Neutrophil (primary cell): Measurements from ENCODE around the gene WDR44.

Experiments
- H3K27ac ChIP-seq: fragments of 200-600 bp; sonication (generic); 2 replicates; pipeline ENCODE4 v1.5.1; 2016; ENCODE audit warnings: mild to moderate bottlenecking, moderate library complexity
- H3K27me3 ChIP-seq: fragments of 200-600 bp; sonication (generic); 2 replicates; pipeline ENCODE4 v1.6.0; 2016; ENCODE audit warnings: mild to moderate bottlenecking
- H3K36me3 ChIP-seq: fragments of 200-600 bp; sonication (generic); 2 replicates; pipeline ENCODE4 v1.5.1; 2017
- H3K4me1 ChIP-seq, 2 experiments: fragments of 200-600 bp in 1 of 2; sonication (generic) in 1 of 2; 1 replicate in 1 of 2; 2 replicates in 1 of 2; pipeline versions ENCODE4 v1.5.1 to v1.6.1; 2013 to 2016; ENCODE audit warnings: low read depth in 1 of 2, low read length in 1 of 2, mild to moderate bottlenecking in 1 of 2, moderate library complexity in 1 of 2; ENCODE audit not compliant: control insufficient read depth in 1 of 2, insufficient read depth in 1 of 2
- H3K4me3 ChIP-seq, 2 experiments: fragments of 200-600 bp in 1 of 2; sonication (generic) in 1 of 2; 1 replicate in 1 of 2; 2 replicates in 1 of 2; pipeline ENCODE4 v1.5.1; 2013 to 2016; ENCODE audit warnings: low read depth in 1 of 2, low read length in 1 of 2, mild to moderate bottlenecking in 1 of 2, moderate library complexity in 1 of 2
- H3K9me3 ChIP-seq: fragments of 200-600 bp; sonication (generic); 2 replicates; pipeline ENCODE4 v1.5.1; 2016
- TF ChIP-seq, protein P1 (sequence below): fragments of 200-600 bp; sonication (generic); IDR thresholded peaks from 2 replicates; pipeline ENCODE4 v1.5.1; 2016; ENCODE audit warnings: antibody characterized with exemption

WDR44 gene

DNA sequence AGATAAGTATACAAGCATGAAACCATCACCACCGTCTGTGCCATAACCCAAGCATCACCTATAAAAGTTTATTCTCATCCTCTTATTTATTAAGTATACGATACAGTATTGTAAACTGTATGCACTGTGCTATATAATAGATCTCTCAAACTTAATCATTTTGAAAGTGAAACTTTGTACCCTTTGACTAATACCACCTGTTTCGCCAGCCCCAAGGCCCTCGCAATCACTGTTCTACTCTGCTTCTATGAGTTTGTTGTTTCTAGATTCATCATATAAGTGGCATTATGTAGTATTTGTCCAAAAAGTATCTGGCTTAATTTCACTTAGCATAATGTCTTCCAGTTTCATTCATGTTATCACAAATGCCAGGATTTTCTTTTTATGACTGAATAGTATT, 77.7 kb downstream of the WDR44 start:
- Histone ChIP-seq H3K36me3 (peaks cover 11% of the 10 kb centered on the region), H3K27me3 (no peaks in the 10 kb centered on the region), H3K27ac (no peak overlapping the region), H3K4me3 (no peak overlapping the region), H3K4me1 (no peaks in the 10 kb centered on the region), H3K9me3 (no peaks in the 10 kb centered on the region)
- TF ChIP-seq, protein P1, sequence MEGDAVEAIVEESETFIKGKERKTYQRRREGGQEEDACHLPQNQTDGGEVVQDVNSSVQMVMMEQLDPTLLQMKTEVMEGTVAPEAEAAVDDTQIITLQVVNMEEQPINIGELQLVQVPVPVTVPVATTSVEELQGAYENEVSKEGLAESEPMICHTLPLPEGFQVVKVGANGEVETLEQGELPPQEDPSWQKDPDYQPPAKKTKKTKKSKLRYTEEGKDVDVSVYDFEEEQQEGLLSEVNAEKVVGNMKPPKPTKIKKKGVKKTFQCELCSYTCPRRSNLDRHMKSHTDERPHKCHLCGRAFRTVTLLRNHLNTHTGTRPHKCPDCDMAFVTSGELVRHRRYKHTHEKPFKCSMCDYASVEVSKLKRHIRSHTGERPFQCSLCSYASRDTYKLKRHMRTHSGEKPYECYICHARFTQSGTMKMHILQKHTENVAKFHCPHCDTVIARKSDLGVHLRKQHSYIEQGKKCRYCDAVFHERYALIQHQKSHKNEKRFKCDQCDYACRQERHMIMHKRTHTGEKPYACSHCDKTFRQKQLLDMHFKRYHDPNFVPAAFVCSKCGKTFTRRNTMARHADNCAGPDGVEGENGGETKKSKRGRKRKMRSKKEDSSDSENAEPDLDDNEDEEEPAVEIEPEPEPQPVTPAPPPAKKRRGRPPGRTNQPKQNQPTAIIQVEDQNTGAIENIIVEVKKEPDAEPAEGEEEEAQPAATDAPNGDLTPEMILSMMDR: no peak

DNA sequence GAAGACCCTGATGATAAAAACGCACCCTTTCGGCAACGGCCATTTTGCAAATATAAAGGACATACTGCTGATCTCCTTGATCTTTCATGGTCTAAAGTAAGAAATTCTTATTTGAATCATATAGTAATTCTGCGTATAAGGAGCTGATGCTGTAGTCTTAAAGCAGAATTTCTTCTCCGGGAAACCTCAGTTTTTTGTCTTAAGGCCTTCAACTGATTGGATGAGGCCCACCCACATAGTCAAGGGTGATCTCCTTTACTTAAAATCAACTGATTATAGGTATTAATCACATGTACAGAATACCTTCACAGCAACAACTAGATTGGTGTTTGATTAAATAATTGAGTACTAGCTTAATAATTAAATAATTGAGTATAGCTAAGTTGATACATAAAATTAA, 86.9 kb downstream of the WDR44 start:
- Histone ChIP-seq H3K27ac (no peak overlapping the region), H3K9me3 (no peaks in the 10 kb centered on the region), H3K4me1 (no peaks in the 10 kb centered on the region), H3K36me3 (peaks cover 41% of the 10 kb centered on the region), H3K4me3 (no peak overlapping the region), H3K27me3 (no peaks in the 10 kb centered on the region)
- TF ChIP-seq, protein P1: no peak

DNA sequence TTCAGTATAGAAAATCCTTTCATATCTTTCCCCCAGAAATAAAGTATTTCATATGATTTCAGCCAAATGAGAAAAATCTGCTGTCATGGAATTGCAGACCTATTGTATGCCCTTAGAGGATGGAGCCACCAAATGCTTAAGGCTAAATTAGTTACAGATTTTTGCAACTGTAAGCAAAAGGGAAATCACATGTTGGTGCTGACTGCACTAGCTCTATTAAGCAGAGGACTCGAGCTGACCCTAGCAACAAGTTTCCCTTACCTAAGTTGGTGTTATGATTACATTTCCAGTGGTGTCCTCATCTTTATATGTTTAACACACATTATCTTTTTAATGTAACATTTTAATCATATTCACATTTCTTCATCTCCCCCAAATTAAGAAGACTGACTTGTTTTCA, 91.4 kb downstream of the WDR44 start:
- Histone ChIP-seq H3K4me1 (no peaks in the 10 kb centered on the region), H3K9me3 (no peaks in the 10 kb centered on the region), H3K27me3 (no peaks in the 10 kb centered on the region), H3K4me3 (no peak overlapping the region), H3K27ac (no peak overlapping the region), H3K36me3 (peaks cover 51% of the 10 kb centered on the region)
- TF ChIP-seq, protein P1: no peak

DNA sequence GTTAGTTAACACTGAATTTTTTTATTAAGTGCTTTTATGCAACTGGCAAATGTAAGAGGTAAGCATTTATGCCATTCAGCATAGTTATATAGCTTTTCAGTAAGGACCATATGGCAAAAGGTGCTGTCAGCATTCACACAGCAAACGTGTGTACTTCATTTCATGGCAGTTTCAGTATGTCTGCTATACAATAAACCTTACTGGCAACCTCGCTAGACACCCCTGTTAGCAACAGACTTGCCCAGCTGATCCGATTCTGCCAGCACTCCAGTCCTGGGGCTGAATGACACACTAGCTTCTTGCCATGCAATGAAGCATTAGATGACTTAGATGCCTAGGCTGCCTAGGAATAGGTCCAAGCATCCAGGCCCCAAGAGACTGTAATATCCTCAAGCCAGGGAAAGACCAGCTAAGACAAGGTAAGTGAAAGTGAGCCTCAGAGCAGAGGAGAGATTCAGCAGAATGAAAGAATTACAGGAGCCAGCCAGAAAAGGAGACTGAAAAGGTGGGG, 102.4 kb downstream of the WDR44 start:
- H3K4me1 ChIP-seq: no peaks in the 10 kb centered on the region
- H3K27ac ChIP-seq: no peak overlapping the region
- no peaks in the 10 kb centered on the region for H3K9me3 ChIP-seq
- TF ChIP-seq, protein P1: no peak
- peaks cover 22% of the 10 kb centered on the region for H3K36me3 ChIP-seq
- H3K27me3 ChIP-seq: no peaks in the 10 kb centered on the region
- H3K4me3 ChIP-seq: no peak overlapping the region

DNA sequence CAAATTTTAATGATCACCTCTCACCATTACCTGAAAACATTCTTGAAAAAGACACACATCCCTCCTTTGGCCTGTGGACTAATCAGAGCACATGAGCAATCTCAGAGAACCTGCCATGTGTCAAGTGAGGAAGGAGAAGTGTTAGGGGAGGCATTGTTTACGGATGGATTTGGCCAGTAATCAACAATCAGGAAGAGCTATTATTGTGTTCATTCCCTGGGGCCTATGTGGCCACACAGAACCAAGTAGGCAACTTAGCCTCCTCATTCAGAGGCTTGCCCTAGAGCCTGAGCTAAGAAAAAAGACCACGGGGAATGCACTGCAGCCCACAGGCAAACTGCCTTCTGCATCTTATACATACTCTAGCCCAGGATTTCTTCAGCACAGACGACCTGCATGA, 109.1 kb downstream of the WDR44 start:
- no peaks in the 10 kb centered on the region for H3K36me3 ChIP-seq
- H3K4me3 ChIP-seq: no peak overlapping the region
- H3K27ac ChIP-seq: no peak overlapping the region
- no peaks in the 10 kb centered on the region for H3K27me3 ChIP-seq
- TF ChIP-seq, protein P1: no peak
- H3K4me1 ChIP-seq: no peaks in the 10 kb centered on the region
- no peaks in the 10 kb centered on the region for H3K9me3 ChIP-seq

DNA sequence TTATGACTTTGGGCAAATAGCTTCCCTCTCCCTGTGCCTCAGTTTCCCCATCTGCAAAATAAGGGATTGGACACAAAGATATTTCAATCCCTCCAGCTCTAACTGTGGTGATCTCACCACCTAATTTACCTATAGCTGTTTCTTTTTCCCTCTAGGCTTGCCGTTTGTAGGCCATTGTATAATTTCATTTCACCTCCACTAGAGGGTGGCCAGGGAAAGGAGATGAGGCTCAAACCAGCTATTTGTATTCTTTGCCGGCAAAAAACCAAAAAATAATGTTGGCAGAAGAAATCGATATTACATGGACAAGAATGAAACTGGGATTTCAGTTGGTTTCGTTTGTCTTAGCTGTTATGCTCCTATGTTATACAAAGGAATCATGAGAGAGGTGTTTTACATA, 113.6 kb downstream of the WDR44 start:
- Histone ChIP-seq H3K9me3 (no peaks in the 10 kb centered on the region), H3K27ac (no peak overlapping the region), H3K4me1 (no peaks in the 10 kb centered on the region), H3K36me3 (no peaks in the 10 kb centered on the region), H3K27me3 (no peaks in the 10 kb centered on the region), H3K4me3 (no peak overlapping the region)
- TF ChIP-seq, protein P1: no peak
